Large intestine (tissue), 3 donors: ENCODE results near the gene IFNK. TPM values are rescaled to one million over a fixed set of nuclear protein-coding genes. Genes with fewer than 3 reads are reported as not detected.

ENCODE experiments used
- DNase-seq, 2 donors: peaks; one replicate each; pipeline versions ENCODE4 v3.0.0 to v3.0.0-alpha.2; 2013
- H3K27ac ChIP-seq: one replicate; pipeline ENCODE4 v1.5.1; 2013; ENCODE audit warnings: low read length
- H3K27me3 ChIP-seq: 2 replicates; pipeline ENCODE4 v1.6.1; 2013; ENCODE audit warnings: low read length; ENCODE audit not compliant: control insufficient read depth, insufficient read depth
- H3K36me3 ChIP-seq: 2 replicates; pipeline ENCODE4 v1.6.1; 2013; ENCODE audit warnings: low read length; ENCODE audit not compliant: control insufficient read depth, insufficient read depth
- H3K4me1 ChIP-seq: one replicate; pipeline ENCODE4 v1.6.1; 2013; ENCODE audit warnings: low read length; ENCODE audit not compliant: control insufficient read depth, insufficient read depth
- H3K4me3 ChIP-seq: one replicate; pipeline ENCODE4 v1.5.1; 2013; ENCODE audit warnings: low read length
- H3K9me3 ChIP-seq: one replicate; pipeline ENCODE4 v1.6.1; 2013; ENCODE audit warnings: mild to moderate bottlenecking, low read depth, low read length, moderate library complexity; ENCODE audit not compliant: control insufficient read depth
- WGBS: methylation state at CpG from one replicate; pipeline ENCODE4 v1.1.5; 2013; ENCODE audit warnings: low lambda C conversion rate; ENCODE audit not compliant: insufficient coverage; 5-methylcytosine and 5-hydroxymethylcytosine counted together
- polyA plus RNA-seq: library from polyadenylated mRNA; unstranded; fragments of 120-200 nt; gene quantifications from one replicate; pipeline ENCODE4 v1.2.1, GENCODE V29; 2013

IFNK gene
- polyA plus RNA-seq, 1 donor = 0.06 TPM

- Histone ChIP-seq H3K27ac (no peak overlapping the region), H3K36me3 (peaks cover 4% of the 10 kb centered on the region), H3K27me3 (no peaks in the 10 kb centered on the region), H3K4me1 (peaks cover 17% of the 10 kb centered on the region), H3K9me3 (no peaks in the 10 kb centered on the region), H3K4me3 (no peak overlapping the region)
- WGBS = 86% methylated on average over 1 of the region's 4 CpGs
- no peak for DNase-seq
These were observed 46.9 kb downstream of the IFNK start for GRCh38 chr9:27571011-27571410.

- peak overlapping the region; percentile 89 for H3K4me3 ChIP-seq
- H3K9me3 ChIP-seq = no peaks in the 10 kb centered on the region
- H3K27ac ChIP-seq = peak overlapping the region; percentile 97
- no CpG with 5 or more reads among the region's 3 CpGs for WGBS
- DNase-seq = no peak
- H3K27me3 ChIP-seq = no peaks in the 10 kb centered on the region
- H3K36me3 ChIP-seq = no peaks in the 10 kb centered on the region
- peaks cover 13% of the 10 kb centered on the region for H3K4me1 ChIP-seq
These were observed 48.0 kb downstream of the IFNK start for GRCh38 chr9:27572061-27572460.

DNA sequence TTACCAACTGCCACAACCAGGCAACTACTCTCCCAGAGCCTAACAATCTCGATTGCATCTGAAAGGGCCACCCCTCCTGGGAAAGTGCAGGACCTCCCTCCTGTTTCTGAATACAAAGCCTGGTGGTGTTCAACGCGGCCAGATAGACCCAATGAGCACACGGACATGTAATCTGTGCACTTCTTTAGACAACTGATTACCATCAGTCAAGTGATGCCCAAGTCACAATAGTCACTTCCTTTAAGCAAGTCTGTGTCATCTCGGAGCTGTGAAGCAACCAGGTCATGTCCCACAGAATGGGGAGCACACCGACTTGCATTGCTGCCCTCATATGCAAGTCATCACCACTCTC is 48.5 kb downstream of the IFNK start:
- no peaks in the 10 kb centered on the region for H3K27me3 ChIP-seq
- H3K4me3 ChIP-seq = peak overlapping the region; percentile 89
- peak; percentile 54 to 81 for DNase-seq
- no peaks in the 10 kb centered on the region for H3K9me3 ChIP-seq
- no CpG with 5 or more reads among the region's 6 CpGs for WGBS
- H3K4me1 ChIP-seq = peaks cover 13% of the 10 kb centered on the region
- H3K36me3 ChIP-seq = no peaks in the 10 kb centered on the region
- peak overlapping the region; percentile 97 for H3K27ac ChIP-seq

- Histone ChIP-seq H3K27me3 (no peaks in the 10 kb centered on the region), H3K4me3 (peak within 1 kb of the TSS; percentile 89), H3K4me1 (peaks cover 13% of the 10 kb centered on the region), H3K9me3 (no peaks in the 10 kb centered on the region), H3K27ac (peak within 1 kb of the TSS; percentile 97), H3K36me3 (no peaks in the 10 kb centered on the region)
- DNase-seq = no peak
- no CpG with 5 or more reads among the region's 72 CpGs for WGBS
These were observed 49.0 kb downstream of the IFNK start, which contains the start of gene C9orf72 for GRCh38 chr9:27572918-27573633. TSS of gene C9orf72 (minus strand) at chr9:27573481. CDS start at chr9:27567120, 6,361 bp downstream.

DNA sequence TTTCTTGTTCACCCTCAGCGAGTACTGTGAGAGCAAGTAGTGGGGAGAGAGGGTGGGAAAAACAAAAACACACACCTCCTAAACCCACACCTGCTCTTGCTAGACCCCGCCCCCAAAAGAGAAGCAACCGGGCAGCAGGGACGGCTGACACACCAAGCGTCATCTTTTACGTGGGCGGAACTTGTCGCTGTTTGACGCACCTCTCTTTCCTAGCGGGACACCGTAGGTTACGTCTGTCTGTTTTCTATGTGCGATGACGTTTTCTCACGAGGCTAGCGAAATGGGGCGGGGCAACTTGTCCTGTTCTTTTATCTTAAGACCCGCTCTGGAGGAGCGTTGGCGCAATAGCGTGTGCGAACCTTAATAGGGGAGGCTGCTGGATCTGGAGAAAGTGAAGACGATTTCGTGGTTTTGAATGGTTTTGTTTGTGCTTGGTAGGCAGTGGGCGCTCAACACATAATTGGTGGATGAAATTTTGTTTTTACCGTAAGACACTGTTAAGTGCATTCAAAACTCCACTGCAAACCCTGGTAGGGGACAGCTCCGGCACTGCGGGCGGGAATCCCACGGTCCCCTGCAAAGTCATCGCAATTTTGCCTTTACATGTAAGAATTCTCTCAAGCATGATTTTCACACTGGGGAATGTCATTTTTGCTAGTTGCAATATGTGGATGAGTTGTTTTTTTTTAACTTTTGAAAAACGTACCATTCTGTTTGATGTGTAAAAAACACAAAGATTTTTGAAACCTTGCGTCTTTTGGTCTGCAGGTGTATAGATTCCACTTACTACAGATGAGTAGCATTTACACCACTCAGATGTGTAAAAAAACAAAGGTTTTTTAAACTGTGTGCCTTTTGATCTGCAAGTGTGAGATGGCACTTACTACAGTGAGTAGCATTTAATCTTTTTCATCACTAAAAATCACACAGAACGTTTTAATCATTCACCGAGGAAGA is 49.8 kb downstream of the IFNK start:
- WGBS = 0% methylated on average over 2 of the region's 35 CpGs
- Histone ChIP-seq H3K4me3 (peak overlapping the region; percentile 89), H3K9me3 (no peaks in the 10 kb centered on the region), H3K36me3 (no peaks in the 10 kb centered on the region), H3K27me3 (no peaks in the 10 kb centered on the region), H3K4me1 (peaks cover 13% of the 10 kb centered on the region), H3K27ac (peak overlapping the region; percentile 97)
- DNase-seq = peak; percentile 99 to 100

Other genes with a start within 250 kb of the IFNK start
- 0.34 TPM for gene EQTN, start 227.1 kb upstream of the IFNK start, polyA plus RNA-seq
- 34.7 TPM for gene MOB3B, start 5.5 kb downstream of the IFNK start, polyA plus RNA-seq
- gene C9orf72, start 49.2 kb downstream of the IFNK start, polyA plus RNA-seq = 32.1 TPM